ENCODE data around the gene SH3GLB2.
"Not testable (repeated sequence)": the region's sequence is repeated elsewhere in the genome, so short reads cannot be mapped to it uniquely, and the experiment has no call there.

Gene SH3GLB2

DNA sequence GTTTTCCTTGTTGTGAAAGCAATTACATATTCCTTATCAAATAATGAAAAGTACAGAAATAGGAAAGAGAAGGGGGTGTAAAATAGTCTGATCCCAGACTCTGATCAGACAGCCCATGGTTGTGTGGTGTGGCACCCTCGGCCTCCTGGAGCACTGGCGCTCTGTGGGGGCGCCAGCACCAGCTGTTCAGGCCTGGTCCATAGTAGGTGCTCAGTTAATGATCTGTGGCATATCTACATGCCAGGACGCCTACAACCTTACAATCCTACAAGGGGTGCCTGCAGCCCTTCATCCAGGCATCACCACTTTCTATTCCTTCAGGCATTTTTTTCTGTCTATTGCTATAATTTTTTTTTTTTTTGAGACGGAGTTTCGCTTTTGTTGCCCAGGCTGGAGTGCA lies 24.9 kb upstream of the SH3GLB2 start:
- DNase-seq, result no peak

DNA sequence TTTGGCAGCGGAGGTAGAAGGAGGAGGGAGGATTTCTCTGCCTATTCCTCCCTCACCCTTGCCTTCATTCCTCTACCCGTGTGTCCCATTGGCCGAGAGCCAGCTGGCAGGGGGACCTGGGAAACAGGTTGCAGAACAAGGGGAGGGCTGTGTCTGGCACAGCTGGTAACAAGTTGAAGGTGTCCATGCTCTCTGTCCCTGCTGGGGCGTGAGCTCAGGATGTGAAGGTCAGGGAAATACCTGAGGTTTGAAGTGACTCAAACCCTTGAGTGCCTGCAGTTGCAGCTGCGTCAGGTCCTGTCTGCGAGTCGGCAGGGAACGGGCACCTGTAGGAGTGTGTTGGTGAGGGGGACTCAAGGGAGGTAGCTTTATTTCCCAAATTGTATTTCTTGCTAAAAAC lies 24.5 kb upstream of the SH3GLB2 start:
- DNase-seq, result no peak

DNA sequence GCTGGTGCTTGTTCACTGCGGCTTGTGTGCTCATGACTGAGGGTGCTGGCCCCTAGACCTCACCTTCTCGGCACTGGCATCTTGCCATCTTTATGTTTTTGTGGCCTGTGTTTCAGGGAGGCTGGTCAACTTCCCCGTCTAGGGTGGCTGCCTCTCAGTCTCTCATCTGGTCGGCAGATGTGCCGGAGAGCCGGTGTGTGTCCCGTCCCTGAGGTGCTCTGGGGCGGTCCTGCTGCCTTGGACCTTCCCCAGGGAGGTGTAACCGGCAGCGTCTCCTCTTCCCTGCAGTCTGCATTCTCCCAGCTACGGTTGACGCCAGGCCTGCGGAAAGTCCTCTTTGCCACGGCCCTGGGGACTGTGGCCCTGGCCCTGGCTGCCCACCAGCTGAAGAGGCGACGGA lies 13.9 kb upstream of the SH3GLB2 start:
- DNase-seq, result no peak

DNA sequence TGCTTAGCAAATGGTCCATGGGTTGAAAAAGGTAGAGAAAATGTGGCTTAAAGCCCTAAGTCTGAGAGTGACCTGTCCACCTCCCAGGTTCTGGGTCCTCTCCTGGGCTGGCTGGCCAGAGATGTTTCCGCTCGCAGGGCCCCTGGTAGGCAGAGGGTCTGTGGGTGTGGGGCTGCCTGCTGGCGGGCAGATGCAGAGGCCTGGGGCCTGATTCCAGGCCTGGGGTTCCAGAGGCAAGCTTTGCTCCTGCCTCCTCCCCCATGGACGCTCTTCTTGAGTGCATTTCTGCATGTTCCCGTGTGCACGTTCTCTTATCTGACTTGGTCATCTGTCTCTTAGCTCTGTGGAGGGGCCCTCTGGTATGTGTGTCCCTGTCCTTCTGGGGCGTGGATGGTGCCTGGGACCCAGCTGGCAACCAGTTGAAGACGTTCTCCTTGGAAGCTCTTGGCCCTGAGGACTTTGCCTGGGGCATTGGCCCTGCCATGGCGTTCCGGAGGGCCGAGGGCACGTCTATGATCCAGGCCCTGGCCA lies 12.0 kb upstream of the SH3GLB2 start:
- DNase-seq, result no peak

DNA sequence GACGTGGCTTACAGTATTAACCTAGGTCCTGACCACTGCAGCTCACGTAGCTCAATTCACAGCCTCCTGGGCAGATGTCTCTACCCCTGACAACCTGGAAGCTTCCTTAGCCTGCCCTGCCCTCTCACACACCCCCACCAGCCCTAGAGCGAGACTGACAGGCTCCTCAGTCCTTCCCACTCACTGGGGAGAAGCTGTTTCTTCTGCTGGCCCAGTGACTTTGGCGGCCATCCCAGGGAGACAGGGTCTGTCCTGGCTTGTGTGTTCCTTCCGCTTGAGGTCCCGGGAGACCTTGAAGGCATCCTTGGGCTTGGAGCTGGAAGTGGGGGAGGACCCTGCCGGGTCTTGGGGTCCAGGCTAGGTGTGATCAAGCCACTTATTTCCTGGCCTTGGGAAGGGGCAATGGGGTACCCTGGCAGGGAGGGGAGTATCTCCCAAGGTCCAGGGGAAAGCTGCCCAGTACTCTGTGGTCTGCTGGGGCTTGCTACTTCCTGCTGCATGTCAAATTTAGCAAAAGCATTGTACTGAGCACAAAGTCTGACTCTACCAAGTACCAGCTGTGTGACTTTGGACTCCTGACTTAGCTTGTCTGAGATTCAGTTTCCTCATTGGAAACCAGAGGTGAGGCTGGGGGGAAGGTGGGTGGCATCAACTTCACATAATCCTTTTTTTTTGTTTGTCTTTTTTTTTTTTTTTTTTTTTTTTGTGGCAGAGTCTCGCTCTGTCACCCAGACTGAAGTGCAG lies 10.2 kb upstream of the SH3GLB2 start:
- no peak for DNase-seq

DNA sequence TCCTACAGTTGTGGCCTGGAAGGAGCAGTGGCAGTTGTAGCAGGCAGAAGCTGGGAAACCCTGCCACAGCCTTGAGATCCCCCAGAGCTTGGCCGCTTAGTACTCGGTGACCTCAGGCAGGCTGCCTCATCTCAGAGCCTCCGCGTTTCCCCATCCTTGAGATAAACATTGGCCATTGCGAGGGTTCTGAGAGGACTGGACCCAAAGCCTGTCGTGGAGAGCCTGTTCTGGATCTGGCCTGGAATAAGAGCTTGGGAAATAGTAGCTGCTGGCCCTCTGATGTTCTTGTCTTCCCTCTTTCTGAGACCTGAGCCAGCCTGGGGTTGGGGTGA lies 9.6 kb upstream of the SH3GLB2 start:
- no peak for DNase-seq

DNA sequence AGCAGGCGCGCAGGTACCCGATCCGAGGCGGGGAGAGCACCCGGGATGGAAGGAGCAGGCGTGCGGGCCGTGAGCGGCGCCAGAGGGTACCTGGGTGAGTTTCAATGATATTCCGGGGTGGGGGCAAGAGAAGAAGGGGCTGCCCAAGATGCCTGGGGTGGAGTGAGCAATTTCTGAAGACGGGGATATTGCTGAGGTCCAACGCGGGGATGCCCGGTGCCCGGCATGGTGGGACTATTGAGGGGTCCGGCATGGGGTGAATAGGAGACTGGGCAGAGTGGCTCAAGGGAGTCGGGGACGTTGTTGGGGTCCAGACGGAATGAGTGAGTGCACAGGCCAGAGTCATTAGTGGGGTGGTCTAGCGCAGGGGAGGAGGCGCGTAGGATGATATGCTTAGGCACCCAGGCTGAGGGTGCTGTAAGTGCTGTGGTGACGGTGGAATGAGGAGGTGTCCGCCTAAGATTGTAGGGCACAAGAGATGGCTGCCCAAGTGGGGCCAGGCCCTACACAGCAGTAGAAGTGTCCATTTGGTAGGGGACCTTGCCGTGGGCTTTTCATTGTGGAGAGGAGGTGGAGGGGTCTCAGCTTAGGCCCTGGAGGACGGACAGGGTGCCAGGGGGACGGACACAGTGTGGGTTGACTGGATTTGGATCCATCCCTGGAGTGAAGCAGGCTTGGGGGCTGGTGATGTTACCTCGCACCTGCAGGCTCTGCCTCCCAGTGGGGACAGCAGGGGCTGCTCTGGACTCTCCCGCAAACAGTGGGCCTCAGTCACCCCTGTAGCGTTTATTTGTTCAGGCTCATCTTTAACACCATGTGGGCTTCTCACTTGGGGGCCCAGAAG lies 9.0 kb upstream of the SH3GLB2 start:
- no peak for DNase-seq

DNA sequence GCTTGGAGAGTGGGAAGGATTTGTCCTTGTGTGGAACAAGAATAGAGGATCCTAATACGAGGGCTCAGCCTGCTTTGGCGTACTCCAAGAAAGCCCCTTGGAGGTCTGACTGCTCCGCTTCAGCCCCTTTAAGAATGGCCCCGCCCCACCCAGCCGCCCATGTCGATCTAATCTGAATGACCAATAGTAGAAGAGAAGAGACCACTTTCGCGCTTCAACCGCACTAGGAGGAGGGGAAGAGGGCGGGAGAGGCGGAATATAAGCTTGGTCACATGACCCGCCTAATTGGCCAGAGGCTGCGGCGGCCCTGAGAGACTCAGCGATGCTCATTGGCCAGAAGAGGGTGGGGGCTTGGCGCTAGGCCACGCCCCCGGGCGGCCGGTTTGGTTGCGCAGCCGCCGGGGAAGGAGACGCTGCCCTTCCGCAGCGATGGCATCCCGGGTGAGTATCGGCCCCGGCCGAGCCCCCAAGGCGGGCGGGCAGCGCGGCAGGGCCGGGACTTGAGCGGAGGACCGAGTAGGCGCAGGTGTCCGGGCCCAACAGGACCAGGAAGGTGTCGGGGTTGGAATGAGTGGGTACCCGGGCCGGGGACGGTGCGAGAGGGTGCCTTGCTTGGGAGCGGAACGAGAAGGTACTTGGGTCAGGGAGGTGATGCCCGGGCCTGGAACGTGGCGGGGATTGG lies 8.3 kb upstream of the SH3GLB2 start, which contains the start of gene MIGA2:
MIGA2 (plus strand) TSS at position 386 of the 682 bp plus-strand sequence. CDS start 3,969 bp downstream, outside the sequence.
- peak; percentile 89 for DNase-seq

DNA sequence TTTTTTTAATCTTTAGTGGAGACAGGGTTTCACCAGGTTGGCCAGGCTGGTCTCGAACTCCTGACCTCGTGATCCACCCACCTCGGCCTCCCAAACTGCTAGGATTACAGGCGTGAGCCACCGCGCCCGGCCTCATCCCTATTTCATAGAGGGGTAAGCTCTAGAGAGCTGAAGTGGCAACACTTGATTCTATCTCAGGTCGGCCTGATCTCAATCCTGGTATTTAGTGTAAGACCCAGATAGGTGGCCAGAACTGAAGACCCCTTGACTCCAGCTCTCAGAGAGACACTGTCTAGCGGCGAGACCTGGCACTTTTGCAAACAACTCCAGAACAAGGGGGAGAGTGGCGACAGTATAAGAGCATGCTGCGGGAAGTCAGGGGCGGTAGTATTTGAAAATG lies 7.7 kb upstream of the SH3GLB2 start:
- DNase-seq, result not testable (repeated sequence)

DNA sequence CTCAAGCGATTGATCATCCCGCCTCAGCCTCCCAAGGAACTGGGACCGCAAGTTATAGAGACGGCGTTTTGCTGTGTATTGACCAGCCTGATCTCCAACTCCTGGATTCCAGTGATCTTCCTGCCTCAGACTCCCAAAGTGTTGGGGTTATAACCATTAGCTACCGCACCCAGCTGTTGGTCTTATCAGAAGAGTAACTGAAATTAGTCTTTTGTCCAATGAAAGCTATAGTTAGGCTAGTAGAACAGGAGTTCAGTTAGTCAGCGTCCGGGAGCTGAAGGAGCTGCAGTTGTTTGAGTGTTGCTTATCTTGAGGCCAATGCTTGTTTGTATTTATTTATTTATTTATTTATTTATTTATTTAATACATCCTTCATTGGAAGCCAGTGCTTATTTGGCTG lies 5.1 kb upstream of the SH3GLB2 start:
- no peak for DNase-seq

DNA sequence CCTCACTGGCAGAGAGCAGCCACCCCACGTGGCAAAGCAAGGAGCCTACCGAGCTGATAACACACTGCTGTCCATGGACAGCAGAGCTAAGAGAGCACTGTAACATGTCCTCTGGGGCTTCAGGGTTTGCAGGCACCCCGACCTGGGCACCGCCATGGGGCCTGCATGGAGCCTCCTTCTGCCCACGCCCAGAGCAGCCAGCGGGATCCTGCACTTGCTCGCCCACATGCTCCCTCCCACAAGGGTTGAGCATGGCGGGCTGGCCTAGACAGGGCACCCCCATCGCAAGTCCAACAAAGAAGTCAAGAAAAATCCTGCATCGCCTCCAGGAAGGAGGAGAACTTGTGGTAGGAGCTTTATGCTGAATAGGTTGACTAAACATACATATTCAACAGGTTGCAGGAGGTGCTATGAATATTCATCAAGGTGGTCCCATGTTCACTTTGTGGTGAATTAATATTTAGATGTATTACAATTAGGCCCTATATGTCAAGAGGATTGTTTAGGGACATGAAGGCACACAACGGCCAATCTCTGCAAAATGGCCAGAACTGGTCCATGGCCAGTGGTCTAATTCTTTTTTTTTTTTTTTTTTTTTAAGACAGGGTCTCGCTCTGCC lies 4.5 kb upstream of the SH3GLB2 start:
- no peak for DNase-seq

DNA sequence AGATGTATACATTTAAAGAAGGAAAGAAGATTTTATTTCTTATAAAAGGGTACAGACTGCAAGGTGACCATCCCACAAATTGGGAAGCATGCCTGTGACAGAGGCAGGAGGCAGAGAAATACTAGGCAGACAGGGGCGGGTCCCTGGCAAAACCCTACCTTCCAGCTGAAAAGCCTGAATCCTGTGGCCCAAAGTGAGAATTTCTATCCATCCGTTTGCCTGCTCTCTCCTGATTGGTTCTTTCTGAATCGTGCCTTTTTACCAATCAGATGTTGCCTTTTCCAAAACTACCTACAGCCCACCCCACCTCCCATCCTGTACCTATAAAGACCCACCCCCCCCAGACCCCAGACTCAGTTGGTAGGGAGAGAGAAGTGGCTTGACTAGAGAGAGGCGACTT lies 3.4 kb upstream of the SH3GLB2 start:
- DNase-seq, result no peak

DNA sequence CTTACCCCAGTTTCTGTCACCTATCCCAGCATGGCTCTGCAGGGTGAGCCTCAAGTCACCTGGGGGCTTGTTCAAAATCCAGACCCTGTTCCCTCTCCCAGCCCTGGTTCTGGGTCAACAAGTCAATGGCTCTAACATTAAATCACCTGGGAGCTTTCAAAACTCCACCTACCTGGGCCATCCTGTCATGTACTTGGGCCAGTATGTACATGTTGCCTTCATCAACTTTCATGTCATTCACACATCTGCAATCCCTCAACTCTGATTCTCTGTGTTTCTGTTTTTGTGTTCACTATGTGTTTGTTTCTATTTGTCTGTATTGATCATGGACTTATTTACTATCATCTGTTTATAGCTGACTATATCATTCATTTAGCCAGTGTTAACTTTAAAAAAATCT lies 2.1 kb upstream of the SH3GLB2 start:
- no peak for DNase-seq

DNA sequence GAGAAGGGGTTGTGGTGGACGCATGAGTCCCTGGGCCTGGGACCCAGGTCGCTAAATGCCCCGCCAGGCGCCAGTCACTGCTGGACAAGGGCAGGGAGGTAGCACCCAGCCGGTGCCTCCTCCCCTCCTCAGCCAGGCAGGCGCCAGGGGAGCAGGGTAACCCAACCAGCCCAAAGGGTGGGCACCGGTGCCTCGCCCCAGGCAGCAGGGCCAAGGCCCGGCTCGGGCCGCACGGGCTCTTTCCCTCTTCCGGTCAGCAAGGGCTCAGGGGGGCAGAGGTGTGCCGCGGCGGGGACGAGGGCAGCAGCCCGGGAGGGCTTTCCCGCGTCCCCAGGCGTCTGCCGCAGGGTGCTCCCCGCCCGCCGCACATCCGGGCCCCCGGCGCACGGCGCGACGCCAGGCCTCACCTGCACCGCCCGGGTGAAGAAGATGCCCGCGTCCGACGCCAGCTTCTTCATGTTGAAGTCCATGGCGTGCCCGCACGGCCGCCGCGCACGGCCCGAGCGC lies 393 bp downstream of the SH3GLB2 start:
- DNase-seq, result no peak

DNA sequence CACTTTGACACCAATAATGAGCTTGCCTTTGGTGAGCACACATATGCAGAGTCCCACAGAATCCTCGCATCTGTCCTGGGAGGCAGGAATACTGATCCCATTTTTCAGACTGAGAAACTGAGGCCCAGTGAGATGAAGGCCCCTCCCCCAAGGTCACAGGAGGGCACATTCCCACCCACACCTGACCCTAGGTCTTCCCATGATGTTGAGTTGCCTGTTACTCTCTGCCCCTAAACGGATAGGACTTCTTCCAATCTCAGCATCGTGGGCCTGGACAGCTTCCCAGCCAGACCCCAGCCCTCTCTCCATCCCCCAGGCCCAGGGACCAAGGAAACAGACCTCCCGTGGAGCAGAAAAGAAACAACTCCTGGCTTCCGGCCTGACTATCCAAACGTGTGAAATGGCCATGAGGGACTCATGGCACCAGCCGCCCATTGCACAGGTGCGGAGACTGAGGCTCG lies 877 bp downstream of the SH3GLB2 start:
- DNase-seq, result no peak

DNA sequence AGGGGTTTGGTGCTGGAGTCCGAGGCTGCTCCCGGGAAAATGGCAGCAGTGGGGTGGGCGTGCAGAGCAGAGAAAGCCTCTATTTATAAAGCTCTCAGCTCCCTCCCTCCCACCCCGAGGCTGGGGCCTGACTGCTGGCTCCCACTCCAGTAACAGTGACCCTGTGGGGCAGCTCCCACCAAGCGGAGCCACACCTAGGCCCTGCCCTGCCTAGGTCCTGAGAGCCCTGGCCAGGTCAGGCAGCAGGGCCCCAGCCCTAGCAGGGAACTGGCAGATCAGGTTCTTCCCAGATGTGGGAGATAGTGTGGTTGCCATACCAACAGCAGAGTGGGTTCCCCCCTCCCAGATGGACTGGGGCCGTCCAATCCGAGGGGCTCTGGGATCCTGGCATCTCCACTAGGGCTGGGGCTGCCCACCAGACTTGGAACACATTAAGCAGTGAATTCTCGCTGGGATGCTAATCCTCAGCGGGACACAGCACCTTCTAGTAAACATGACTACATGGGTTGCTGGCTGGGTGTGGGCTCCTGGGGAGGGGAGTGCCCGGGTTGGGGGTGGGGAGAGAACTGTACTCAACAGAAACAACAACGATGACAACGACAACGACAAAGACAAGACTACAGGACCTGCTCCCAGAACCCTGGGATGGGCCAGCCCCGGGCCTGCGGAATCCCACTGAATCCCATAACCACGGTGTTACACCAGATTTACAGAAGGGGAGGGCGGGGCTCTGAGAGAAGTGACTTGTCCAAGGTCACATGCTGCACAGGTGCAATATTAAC lies 1.5 kb downstream of the SH3GLB2 start:
- no peak for DNase-seq

DNA sequence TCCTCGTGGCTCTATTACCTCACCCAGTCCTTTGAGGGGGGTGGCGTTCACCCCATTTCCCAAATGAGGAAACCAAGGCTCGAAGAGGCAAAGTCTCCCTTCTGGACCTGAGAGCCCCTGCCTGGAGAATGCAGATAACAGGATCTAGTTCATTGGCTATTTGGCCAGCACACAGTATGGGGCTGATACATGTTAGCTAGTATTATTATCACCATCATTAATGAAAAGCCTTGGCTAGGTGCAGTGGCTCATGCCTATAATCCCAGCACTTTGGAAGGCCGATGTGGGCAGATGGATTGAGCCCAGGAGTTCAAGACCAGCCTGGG lies 4.3 kb downstream of the SH3GLB2 start:
- DNase-seq, result no peak

DNA sequence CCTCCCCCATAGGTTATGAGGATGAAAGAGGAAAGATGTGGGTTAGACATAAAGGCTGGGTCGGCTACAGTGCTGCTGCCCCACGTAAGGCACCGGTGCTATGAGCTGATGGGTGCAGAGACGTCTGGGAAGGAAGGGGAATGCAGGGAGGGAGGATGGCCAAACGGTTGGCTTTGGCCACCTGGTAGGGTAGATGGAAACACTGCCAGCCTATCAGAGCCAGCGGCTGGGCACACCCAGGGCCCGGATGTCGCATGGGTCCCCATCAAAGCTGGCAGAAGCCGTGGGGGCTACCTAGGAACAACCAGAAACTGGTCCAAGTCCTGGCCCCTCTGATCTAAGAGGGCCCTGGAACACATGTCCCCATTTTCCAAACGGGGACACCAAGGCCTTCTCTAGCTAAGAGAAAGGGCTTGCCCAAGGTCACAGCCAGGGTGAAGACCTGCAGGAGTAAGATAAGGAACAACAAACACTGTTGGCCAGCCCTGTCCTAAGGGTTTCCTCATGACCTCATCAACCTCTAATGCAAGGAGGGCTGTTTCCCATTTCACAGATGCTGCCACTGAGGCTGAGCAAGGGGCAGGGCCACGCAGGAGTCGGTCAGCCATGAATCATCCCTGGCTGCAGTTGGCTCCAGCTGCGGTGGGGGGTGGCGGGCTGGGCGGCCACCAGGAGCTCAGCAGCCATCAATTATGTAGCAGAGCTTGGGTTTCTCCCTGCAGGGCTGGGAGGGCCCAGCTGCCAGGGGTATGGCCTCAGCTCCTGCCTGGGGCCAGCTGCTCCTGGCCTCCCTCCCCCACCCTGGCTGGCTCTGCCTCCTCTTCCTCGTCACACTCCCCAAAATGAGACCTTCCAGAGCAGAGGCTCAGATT lies 4.9 kb downstream of the SH3GLB2 start:
- no peak for DNase-seq

DNA sequence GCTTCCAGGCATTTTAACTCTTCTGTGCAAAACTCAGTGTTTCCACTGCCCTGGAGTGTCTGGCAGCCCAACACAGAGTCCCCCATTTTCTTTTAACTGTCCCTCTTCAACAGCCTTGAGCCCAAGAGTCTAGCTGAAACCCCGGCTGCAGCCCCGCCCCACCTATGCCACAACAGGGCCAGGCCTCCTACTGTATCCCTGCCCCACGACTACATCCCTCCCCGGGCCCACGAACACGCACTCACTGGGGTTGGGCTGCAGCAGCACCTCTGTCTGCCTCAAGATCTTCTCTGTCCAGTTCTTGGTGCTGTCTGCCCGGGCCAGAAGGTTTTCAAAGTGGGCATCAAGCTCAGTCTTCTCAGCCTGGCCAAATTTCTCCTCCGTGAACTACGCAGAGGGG lies 6.1 kb downstream of the SH3GLB2 start:
- no peak for DNase-seq

DNA sequence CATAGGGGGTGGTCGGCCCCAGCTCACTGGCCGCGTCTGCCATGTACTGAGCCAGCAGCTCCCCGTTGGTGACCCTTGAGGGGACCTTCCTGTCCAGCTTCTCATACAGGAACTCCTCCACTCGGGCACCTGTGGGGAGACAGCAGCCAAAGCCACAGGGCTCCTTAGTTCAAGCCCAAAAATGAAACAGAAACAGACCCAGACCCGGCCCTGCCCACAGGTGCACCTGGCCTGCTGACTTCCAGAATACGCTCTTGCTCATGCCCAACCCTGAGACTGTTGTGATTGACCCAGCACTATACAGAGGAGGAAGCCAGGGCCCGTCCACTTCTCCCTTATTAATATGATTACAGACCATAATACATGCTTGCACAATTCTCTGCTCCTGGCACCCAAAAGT lies 7.0 kb downstream of the SH3GLB2 start:
- DNase-seq, result no peak

DNA sequence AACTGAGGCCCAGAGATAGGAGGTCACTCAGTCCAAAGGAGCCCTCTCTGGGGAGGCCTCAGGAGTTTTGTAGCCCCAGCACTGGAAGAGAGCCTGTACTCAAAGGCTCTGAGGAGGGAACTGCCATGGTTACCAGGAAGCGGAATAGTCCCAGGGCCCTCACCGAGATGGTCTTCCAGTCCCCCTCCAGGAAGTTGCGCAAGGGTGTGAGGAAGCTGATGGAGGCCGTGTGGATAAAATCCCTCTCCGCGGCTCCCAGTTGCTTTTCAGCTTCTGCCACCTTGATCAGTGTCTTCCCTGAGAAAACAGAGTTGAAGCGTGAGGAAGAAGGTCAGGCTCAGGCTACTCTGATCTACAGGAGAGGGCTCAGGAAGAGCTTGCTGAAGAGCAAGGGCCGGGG lies 13.5 kb downstream of the SH3GLB2 start:
- DNase-seq, result no peak
